GM19452 (cell line): ENCODE measurements around the gene SLC5A9.
A peak's percentile ranks its signal among the peaks of the same experiment; 100 is the strongest.
"Not testable (repeated sequence)": the region's sequence is repeated elsewhere in the genome, so short reads cannot be mapped to it uniquely, and the experiment has no call there.

Experiments
- ATAC-seq: cut with Tn5 transposase; IDR thresholded peaks from one replicate; pipeline ENCODE4 v1.9.1; 2021; ENCODE audit not compliant: unreplicated experiment

The SLC5A9 gene

DNA sequence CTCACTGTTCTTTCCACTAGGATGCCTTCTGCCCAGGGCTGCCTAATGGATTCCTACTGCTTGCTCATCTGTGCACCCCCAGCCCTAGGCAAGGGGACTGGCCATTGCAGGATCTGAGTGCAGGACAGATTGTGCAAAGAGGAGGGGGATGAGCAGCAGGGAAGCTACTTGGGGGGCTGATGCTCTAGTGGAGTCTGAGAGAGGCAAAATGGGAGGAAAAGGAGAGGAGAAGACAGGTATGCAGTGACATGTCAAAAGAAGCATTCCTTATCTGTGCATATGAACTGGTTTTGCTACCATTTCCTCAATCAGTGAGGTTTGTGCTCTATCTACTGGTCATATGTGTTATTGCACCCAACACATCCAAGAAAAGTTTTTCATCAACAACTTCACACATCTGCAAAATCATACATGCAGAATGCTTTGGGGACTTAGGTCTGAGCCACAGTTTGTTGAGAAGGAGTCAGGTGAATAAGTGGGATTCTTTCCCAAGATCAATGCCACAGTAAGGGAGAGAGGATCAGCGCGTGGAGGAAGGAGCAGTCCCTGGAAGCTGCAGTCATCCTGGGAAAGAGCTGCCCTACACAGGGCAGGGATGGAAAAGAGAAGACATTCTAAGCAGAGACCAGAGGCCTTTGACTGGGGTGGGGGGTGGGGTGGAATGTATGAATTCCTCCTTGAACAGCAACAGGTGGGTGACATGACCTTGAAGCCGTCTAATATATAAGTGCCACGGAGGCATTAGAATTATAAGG, 14.4 kb downstream of the SLC5A9 start:
- peak; percentile 61 for ATAC-seq

DNA sequence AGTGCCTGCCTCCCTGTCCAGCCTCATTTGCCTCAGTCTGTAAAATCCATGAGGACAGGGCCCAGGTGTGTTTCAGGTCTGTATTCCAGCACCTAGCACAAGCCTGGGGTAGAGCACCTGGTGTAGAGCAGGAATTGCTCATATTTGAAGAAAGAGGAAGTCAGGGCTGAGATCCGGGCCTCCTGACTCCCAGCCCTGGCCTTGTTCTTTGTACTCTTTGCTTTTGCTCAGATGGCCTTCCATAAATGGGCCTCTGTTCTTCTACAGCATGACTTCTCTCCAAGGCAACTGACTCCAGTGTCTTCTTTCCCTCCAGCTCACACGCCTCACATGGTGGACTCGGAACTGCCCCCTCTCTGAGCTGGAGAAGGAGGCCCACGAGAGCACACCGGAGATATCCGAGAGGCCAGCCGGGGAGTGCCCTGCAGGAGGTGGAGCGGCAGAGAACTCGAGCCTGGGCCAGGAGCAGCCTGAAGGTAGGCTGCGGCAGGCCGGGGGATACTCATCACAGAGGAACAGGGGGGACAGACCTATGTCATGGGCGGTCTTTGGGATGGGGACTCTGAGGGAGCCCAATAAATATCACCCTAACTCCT, 19.7 kb downstream of the SLC5A9 start:
- no peak for ATAC-seq

DNA sequence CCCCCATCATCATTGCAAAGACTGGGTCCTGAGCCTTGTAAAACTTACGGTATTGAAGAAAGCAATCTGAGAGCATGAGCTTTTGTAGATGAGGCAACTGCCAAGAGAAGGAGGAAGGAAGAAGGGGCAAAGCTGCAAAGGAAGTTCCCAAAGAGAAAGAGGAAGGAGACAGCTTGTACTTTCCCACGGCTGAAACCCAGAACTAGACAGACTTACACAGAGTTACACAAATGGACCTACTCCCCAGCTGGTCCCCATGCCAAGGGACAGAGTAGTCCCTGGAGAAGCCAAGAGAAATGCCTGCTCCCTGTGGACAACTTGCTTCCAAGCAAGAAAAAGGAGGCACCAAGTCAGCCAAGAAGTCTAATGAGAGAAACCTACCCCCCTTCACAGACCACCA, 22.6 kb downstream of the SLC5A9 start:
- no peak for ATAC-seq

DNA sequence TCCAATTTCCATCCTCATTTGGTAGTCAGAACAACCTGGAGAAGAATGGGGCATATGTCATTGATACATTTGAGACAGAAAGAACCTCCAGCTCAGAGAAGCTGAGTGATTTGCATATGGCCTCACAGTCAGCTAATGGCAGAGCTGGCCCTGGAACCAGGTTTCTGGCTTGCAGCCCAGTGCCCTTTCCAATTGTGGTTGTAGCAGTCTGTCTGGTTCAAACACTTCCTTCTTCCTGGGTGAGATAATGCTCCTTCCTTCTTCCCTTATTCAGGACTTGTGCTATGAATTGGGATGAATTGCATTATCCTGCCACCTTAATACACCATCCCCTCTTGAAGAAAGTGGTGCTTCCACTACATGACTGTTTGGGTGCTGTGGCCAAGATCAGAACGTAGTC, 24.2 kb downstream of the SLC5A9 start:
- ATAC-seq, result no peak

DNA sequence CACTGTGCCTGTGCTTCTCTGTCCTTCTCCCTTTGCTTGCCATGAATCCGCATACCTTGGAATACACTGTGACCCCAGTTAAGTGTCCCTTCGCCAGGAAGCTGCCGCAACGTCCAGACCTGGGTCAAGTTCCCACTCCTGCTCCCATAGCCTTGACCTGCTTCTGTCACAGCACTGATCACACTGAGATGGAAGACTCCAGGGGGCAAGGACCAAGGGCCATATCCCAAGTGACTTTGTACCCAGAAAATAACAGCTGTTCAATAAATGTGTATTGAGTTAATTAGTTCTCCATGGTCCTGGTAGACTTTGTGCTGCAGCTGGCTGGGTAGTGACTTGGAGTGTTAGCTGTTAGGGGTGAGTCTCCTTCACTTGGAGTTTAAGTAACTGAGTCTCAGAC, 25.8 kb downstream of the SLC5A9 start:
- no peak for ATAC-seq

DNA sequence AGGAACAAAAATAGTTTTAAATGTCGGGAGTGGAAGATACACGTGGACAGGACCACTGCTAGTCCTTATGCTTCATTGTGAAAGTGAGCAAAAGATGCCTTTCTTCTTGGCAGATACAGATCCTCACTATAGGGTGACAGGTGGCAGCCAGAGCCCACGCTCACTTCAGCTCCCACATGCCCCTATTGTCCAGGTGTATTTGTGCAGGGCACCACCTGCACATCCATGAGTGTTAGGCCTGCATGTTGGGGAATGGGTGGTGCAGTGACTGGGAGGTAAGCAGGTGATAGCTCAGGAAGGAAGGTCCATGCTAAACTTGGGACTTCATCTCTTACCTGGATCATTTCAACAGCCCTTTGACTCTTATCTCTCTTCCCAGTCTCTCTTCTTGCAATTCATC, 27.4 kb downstream of the SLC5A9 start:
- ATAC-seq, result no peak

DNA sequence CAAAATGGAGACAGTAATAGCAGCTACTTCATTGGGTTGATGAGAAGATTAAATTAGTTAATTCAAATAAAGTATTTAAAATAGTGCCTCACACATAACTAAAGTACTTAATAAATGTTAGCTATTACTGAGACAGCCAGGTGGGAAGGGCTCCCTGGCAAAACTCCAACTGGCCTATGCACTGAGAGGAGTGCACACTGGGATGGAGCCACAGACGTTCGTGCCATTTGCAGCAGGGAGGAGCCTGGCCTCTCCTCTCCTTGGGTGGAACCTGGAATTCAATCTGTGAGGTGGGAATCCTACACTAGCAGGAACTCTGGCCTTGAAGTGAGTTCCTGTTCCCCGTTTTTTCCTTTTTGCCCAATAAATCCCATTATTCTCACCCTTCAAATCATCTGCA, 28.1 kb downstream of the SLC5A9 start:
- no peak for ATAC-seq

DNA sequence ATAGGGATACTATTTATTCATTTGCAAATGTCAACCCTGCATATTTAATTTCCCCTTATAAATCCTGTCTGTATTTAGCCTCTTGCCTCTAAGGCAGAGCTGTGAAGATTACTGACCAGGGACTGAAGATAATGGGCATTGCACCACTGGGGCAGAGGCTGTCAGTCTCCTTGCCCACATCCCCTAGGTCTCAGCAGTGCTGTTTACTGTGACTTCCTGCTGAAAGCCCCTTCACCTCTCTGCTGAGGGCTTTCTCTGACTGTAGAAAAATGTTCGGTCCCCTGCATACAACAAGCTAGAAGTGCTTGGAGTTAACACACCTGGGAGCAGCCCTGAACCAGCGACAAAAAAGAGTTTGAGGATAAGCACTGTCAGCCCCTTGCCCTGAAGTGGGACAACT, 28.8 kb downstream of the SLC5A9 start:
- no peak for ATAC-seq

DNA sequence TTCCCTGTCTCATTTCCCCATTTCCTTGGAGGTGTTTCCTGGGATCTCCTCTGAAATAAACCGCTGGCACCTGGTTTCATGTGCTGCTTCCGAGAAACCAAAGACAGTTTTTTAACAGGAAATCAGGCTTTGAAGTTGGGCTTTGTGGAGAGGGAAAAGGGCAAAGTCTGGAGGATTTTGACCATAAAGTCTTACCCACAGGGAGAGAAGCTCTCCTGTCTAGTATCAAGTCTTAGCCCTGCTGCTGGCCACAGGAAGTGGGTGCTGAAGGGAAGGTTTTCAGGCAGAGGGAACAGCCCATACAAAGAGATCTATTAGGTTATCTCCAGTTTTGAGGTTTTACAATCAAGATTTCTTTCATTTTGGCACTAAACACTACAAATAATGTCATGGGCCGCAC, 29.3 kb downstream of the SLC5A9 start:
- ATAC-seq, result no peak

DNA sequence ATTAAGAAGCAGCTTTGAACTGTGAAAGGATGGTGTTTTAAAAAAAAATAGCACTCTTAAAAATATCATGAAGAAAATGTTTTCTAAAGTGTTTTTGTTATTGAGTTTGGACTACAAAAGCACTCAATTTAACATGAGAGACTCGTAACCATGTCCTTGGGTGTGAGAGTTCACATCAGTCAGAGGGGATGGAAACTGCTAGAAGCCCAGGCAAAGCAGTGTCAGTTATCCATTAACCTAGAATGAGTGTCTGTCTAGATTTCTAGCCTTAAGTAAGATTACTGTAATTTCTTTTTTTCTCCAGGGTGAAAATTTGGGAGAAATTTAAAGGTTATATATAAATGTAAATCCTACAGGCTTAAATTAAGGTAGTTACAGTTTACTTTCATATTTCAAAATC, 31.7 kb downstream of the SLC5A9 start:
- ATAC-seq, result no peak

DNA sequence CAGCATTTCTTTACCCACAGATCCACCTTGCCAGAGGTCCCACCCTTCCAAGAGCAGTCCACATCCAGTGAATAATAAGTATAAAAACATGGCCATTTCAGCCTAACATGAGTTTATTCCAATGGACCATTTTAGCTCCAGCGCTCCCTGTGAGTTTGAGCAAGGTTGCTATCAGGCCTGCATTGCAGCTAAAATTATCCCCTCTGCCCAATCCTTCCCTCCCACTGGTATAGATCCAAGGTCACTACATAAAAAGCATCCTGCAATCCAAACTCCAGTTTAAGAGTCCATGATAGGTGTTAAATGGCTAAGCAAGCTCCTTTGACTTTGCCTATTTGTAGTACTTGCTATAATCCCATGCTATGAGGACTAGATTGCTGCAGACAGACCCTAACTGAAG, 35.6 kb downstream of the SLC5A9 start:
- no peak for ATAC-seq

DNA sequence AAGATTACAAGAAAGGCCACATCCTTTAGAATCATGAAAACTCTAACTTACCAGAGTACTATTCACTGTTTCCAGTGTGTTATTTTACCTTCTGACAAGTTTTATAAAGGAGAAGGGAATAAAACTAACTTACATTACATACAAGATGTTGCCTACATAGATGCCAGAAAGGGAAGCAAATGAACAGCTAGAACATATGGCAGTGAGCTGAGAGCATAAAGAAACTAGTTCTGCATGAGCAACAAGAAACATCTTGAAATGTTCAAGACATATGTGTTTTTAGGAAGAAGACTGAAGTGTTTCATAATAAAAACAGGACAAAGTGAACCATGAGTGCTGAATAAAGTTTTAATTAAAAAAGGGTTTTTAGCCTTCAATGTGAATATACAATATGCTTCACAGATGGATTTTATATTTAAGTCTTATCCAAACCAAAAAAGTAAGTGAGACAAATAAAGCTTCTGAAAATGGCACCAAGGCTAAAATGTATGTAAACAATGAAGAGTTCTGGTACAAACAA, 39.4 kb downstream of the SLC5A9 start:
- no peak for ATAC-seq

DNA sequence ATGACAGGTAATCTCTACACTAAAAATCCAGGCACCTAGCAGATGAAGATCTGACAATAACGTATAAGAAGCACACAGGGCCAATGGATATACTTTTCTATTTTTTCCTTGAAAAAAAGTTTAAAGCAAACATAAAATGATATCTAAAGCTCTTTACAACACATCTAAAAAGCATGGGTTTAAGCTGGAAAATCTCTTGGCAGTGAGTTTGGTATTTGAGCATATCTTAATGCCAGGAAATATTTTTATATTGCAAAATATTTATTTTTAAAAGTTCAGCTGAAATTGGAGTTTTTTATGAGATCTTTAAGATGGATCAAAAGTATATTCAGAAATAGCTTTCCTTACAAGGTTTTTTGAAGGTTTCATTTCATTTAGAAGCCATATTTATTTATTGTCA, 40.5 kb downstream of the SLC5A9 start:
- no peak for ATAC-seq

DNA sequence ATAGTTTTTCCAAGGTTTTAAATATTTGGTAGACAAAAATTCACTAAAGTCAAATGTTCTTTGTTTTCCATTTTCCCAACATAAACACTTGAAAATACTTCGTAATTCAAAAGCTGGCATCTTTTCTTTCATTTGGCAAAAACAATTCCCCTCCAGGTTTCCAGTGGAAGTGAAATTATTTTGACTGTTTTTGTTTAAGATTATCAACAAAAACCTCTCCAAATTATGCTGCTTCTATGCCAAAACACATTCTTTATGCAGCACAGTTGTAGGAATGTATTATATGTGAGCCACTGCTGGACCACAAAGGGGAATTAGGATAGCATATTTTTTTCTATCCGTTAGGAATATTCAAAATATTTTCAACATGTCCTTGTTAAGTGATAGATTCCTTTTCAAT, 44.1 kb downstream of the SLC5A9 start:
- ATAC-seq, result no peak

DNA sequence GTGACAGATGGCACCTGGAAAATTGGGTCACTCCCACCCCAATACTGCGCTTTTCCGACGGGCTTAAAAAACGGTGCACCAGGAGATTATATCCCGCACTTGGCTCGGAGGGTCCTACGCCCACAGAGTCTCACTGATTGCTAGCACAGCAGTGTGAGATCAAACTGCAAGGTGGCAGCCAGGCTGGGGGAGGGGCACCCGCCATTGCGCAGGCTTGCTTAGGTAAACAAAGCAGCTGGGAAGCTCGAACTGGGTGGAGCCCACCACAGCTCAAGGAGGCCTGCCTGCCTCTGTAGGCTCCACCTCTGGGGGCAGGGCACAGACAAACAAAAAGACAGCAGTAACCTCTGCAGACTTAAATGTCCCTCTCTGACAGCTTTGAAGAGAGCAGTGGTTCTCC, 54.9 kb downstream of the SLC5A9 start:
- not testable (repeated sequence) for ATAC-seq

DNA sequence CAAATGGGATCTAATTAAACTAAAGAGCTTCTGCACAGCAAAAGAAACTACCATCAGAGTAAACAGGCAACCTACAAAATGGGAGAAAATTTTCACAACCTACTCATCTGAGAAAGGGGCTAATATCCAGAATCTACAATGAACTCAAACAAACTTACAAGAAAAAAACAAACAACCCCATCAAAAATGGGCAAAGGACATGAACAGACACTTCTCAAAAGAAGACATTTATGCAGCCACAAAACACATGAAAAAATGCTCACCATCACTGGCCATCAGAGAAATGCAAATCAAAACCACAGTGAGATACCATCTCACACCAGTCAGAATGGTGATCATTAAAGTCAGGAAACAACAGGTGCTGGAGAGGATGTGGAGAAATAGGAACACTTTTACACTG, 59.8 kb downstream of the SLC5A9 start:
- ATAC-seq, result not testable (repeated sequence)

DNA sequence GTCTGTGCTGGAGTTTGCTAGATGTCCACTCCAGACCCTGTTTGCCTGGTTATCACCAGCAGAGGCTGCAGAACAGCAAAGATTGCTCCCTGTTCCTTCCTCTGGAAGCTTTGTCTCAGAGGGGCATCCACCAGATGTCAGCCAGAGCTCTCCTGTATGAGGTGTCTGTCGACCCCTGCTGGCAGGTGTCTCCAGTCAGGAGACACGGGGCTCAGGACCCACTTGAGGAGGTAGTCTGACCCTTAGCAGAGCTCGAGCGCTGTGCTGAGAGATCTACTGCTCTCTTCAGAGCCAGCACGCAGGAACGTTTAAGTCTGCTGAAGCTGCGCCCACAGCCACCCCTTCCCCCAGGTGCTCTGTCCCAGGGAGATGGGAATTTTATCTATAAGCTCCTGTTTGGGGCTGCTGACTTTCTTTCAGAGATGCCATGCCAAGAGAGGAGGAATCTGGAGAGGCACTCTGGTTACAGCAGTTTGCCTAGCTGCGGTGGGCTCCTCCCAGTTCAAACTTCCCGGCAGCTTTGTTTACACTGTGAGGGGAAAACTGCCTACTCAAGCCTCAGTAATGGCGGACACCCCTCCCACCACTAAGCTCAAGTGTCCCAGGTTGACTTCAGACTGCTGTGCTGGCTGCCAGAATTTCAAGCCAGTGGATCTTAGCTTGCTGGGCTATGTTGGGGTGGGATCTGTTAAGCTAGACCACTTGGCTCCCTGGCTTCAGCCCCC, 62.3 kb downstream of the SLC5A9 start:
- ATAC-seq, result not testable (repeated sequence)

DNA sequence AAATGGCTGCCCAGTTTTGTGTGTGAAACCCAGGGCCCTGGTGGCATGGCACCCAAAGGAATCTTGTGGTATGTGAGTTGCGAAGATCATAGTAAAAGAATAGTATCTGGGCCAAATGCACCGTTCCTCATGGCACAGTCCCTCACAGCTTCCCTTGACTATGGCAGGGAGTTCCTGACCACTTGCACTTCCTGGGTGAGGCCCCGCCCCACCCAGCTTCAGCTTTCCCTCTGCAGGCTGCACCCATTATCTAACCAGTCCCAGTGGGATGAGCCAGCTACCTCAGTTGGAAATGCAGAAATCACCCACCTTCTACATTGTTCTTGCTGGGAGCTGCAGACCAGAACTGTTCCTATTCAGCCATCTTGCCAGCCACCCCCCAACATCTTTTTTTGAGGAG, 63.0 kb downstream of the SLC5A9 start:
- no peak for ATAC-seq

DNA sequence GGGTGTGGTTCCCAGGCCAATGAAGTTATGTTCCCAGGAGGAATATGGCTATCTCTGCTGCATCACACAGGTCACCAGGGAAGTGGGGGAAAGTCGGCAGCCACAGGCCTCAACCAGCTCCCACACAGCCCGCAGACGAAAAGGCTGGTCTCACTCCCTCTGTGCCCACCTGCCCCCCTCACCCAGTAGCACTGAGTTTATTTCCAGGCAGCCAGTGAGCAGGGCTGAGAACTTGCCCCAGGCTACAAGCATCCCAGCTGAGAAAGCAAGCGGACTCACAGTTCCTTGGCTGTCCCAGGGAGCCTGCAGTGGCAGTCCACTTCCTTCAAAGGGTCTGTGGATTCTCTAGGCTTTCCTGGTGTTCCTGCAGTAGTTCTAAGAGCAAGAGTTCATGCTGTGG, 68.9 kb downstream of the SLC5A9 start:
- no peak for ATAC-seq

DNA sequence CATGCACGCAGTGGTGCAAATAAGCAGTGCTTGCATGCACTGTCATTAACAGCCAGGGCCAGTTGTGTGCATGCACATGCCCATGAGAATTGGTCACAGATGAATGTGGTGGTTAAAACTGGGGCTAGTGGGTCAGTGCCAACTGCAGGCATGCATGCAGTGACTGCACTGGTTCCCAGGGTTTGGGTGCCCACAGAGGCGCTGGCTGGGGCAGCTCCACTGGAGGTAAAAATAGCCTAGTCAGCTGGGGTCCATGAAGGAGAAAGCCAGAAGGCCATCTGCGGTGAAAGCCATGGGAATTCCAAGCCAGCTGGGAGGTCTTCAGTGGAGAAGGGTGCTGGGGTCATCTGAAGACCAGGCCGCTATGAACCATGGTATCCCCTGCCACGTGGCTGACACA, 70.2 kb downstream of the SLC5A9 start:
- ATAC-seq, result no peak

DNA sequence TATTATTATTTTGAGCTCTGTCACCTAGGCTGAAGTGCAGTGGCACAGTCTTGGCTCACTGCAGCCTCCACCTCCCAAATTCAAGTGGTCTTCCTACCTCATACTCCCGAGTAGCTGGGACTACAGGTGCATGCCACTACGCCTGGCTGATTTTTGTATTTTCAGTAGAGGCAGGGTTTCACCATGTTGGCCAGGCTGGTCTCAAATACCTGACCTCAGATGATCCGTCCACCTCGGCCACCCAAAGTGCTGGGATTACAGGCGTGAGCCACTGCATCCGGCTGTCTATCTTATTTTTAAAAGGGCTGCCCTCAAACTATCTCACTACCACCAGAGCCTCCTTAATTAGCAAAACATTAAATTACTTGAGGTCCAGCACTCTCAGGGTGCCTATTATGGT, 71.6 kb downstream of the SLC5A9 start:
- not testable (repeated sequence) for ATAC-seq

DNA sequence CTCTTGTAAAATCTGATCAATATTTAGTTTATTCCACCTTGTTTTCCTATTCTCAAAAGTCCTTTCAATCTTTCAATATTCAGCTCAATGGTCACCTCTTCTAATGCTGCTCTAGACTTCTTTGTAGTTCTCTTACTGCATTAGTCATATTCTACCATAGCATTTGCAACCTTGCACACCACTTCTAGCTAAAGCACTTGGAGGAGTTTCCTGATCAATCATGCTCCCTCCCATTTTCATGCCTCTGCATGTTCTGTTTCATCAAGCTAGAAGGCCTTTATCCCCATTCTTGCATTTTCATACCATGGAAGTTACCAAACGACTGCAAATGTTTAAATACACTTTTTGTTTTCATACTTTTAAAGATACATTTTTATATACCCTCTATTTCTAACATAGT, 72.1 kb downstream of the SLC5A9 start:
- ATAC-seq, result no peak
